ENCODE data around the gene MKX. TPM values are rescaled to one million over a fixed set of nuclear protein-coding genes. Genes with fewer than 3 reads are reported as not detected.

The MKX gene
- total and polyA plus RNA-seq, 9 of the 15 experiments (the other 6 are each of a cell fraction or from before 2014, with no cell fraction given) = 0.07 TPM; not detected in 7

- H3K36me3 ChIP-seq (ENCODE audit: control insufficient read depth, insufficient read depth, low read length) = no peaks in the 10 kb centered on the region
- ChIA-PET POLR2A (no interaction called here), CTCF (ENCODE audit: low intra/inter-chr PET ratio) (no interaction called here)
- H2AFZ ChIP-seq (ENCODE audit: low read depth, low read length) = no peak overlapping the region
- no peak for FAIRE-seq
- intact Hi-C loops (cut with micrococcal nuclease) = no loop called here
- in situ Hi-C loops (cut with MboI) = loop anchor here (25.0 kb wide), 1 partner anchor 644 kb away; no protein-coding TSS in a partner anchor
- no peak for ATAC-seq
- peaks cover 11 to 31% of the 10 kb centered on the region in 2 experiments for H3K27me3 ChIP-seq (ENCODE audit: control insufficient read depth in 2 of 2, insufficient read depth in 2 of 2, low read length in 2 of 2)
- no peaks in the 10 kb centered on the region for H3K79me2 ChIP-seq (ENCODE audit: control insufficient read depth, insufficient read depth, low read length)
- no peaks in the 10 kb centered on the region for H3K9me1 ChIP-seq (ENCODE audit: control insufficient read depth, insufficient read depth, low read length)
- no peak for TF ChIP-seq SETDB1 (IDR thresholded peaks at IDR 0.05; ENCODE audit: low read length)
- no peak for TF ChIP-seq ZNF644 (tag; IDR thresholded peaks at IDR 0.05; ENCODE audit: low read depth)
- TF ChIP-seq ZBED1 (IDR thresholded peaks at IDR 0.05) = no peak
- no peak for TF ChIP-seq ZBTB1 (CRISPR knock-in tag; IDR thresholded peaks at IDR 0.05; ENCODE audit: borderline replicate concordance, low read depth)
- no peak overlapping the region for H3K4me3 ChIP-seq
- H3K9ac ChIP-seq (ENCODE audit: insufficient read depth in 1 of 2, low read depth in 2 of 2, low read length in 2 of 2) = no peak overlapping the region
- H3K4me2 ChIP-seq (ENCODE audit: insufficient read depth, low read length) = no peak overlapping the region; the same call in 1 of the 2 replicates
- peaks cover 0 to 21% of the 10 kb centered on the region in 2 experiments; a peak in 2 of 5 replicates for H3K4me1 ChIP-seq (replicated peaks in 1 of 2; ENCODE audit: control insufficient read depth in 2 of 2, insufficient read depth in 2 of 2, low read length in 2 of 2)
- no peaks in the 10 kb centered on the region for H3K9me3 ChIP-seq (replicated peaks; ENCODE audit: control insufficient read depth, insufficient read depth, low read depth, low read length)
- no peaks in the 10 kb centered on the region for H4K20me1 ChIP-seq (replicated peaks; ENCODE audit: control insufficient read depth, insufficient read depth, low read length)
- 30% methylated on average over 20 of the region's 75 CpGs for WGBS (ENCODE audit: insufficient coverage, low coverage, missing lambda C conversion rate)
- BruUV-seq (replicated peaks) = no TSS peak
- DNase-seq (ENCODE audit: extremely low read depth in 1 of 4, low spot score in 3 of 4) = no peak
- H3K27ac ChIP-seq (ENCODE audit: extremely low read depth, low read depth, low read length) = no peak overlapping the region
Observed at GRCh38 chr10:27743012-27743876, 2.4 kb downstream of the MKX start.
